ENCODE results near the gene KTN1.

DNA sequence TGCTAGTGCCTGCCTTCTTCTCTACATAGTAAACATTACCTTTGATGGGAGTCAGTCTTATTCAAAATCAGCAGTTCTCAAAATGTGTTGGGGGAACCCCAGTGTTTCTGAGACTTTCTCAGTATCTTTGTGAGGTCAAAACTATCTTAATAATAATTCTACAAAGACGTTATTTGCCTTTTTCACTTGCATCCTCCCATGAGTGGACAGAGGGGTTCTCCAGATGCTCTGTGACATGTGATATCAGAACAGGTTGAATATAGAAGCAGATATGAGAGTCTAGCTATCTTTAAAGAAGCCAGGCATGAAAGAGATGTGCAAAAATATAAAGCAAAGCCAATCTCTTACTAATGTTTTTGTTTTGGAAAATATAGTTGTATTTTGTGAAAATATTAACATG lies 144.7 kb downstream of the KTN1 start:
- TF ChIP-seq, protein P1, sequence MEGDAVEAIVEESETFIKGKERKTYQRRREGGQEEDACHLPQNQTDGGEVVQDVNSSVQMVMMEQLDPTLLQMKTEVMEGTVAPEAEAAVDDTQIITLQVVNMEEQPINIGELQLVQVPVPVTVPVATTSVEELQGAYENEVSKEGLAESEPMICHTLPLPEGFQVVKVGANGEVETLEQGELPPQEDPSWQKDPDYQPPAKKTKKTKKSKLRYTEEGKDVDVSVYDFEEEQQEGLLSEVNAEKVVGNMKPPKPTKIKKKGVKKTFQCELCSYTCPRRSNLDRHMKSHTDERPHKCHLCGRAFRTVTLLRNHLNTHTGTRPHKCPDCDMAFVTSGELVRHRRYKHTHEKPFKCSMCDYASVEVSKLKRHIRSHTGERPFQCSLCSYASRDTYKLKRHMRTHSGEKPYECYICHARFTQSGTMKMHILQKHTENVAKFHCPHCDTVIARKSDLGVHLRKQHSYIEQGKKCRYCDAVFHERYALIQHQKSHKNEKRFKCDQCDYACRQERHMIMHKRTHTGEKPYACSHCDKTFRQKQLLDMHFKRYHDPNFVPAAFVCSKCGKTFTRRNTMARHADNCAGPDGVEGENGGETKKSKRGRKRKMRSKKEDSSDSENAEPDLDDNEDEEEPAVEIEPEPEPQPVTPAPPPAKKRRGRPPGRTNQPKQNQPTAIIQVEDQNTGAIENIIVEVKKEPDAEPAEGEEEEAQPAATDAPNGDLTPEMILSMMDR (IDR thresholded peaks at IDR 0.05), result no peak
- TF ChIP-seq POLR2A (IDR thresholded peaks at IDR 0.05), result no peak
